Measurements from ENCODE around the gene PIH1D1. TPM values are rescaled to one million over a fixed set of nuclear protein-coding genes. Genes with fewer than 3 reads are reported as not detected.

PIH1D1 gene
- total RNA-seq, 1 donor from 2014 or later, result 78.8 TPM

DNA sequence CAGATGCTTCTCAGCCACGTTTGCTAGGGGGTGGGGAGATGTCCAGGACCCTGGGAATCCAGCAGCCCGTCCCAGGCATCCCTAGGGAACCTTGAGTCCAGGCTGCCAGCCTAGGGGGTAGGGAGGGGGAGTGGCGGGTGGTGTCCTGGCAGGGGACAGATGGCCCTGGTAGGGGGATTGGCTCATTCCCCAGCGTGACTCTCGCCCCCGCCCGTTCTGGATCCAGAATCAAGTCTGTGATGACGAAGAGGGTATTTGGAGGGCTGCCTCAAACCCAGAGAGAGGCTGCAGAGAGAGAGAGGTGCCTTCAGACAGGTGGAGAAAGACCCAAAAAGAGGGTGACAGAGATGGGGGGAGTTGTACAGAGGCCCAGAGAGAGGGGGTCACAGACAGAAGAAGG is 14.4 kb downstream of the PIH1D1 start:
- no peaks in the 10 kb centered on the region for H3K9me3 Mint-ChIP-seq (ENCODE audit: unreplicated experiment)
- TF ChIP-seq CTCF (IDR thresholded peaks at IDR 0.05; ENCODE audit: unreplicated experiment), result no peak
- DNase-seq (ENCODE audit: low spot score), result no peak
- no peak overlapping the region for H3K4me3 Mint-ChIP-seq (ENCODE audit: unreplicated experiment)
- H3K4me1 Mint-ChIP-seq (ENCODE audit: unreplicated experiment), result peaks cover 9% of the 10 kb centered on the region
- peaks cover 61% of the 10 kb centered on the region for H3K27me3 Mint-ChIP-seq (ENCODE audit: unreplicated experiment)
- H3K36me3 Mint-ChIP-seq (ENCODE audit: low read depth, unreplicated experiment), result peaks cover 15% of the 10 kb centered on the region
- H3K27ac Mint-ChIP-seq (ENCODE audit: unreplicated experiment), result no peak overlapping the region

DNA sequence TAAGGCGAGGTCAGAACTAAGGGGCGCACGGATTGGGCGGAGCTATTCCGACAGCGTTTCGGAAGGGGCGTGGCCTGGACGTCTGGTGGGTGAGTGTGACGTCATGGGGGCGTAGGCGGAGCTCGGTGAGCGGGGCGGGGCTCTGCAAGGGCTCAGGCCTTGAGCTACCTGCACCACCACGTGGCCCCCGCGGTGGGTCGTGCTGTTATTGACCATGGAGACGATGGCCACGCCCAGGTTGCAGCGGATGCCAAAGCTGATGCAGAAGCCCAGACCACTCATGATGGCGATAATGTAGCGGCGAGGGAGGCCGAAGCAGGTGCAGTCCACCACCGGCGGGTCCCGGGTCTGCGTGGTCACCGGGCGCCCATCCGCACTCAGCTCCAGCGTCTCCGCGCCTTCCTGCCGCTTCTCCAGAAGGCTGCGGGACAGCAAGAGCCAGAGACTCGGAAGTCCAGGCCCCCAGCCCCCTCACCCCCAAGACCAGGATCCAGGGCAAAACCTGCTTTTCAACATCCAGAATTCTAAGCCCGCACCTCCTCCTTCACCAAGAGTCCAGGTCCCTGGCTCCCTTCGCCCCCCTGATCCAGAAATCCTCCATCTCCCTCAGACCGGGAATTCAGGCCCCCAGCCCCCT is 15.1 kb downstream of the PIH1D1 start:
- peaks cover 3% of the 10 kb centered on the region for H3K4me1 Mint-ChIP-seq (ENCODE audit: unreplicated experiment)

GRCh38 chr19:49435670-49436069 is 15.9 kb downstream of the PIH1D1 start:
- no peak overlapping the region for H3K4me3 Mint-ChIP-seq (ENCODE audit: unreplicated experiment)
- H3K27ac Mint-ChIP-seq (ENCODE audit: unreplicated experiment), result peak overlapping the region; percentile 74
- no peaks in the 10 kb centered on the region for H3K9me3 Mint-ChIP-seq (ENCODE audit: unreplicated experiment)
- DNase-seq (ENCODE audit: low spot score), result no peak
- peaks cover under 1% of the 10 kb centered on the region for H3K4me1 Mint-ChIP-seq (ENCODE audit: unreplicated experiment)
- no peak for TF ChIP-seq CTCF (IDR thresholded peaks at IDR 0.05; ENCODE audit: unreplicated experiment)
- peaks cover 56% of the 10 kb centered on the region for H3K27me3 Mint-ChIP-seq (ENCODE audit: unreplicated experiment)
- peaks cover 8% of the 10 kb centered on the region for H3K36me3 Mint-ChIP-seq (ENCODE audit: low read depth, unreplicated experiment)

More for the DNA sequence above, 15.1 kb downstream of the PIH1D1 start:
- H3K27me3 Mint-ChIP-seq (ENCODE audit: unreplicated experiment), result peaks cover 58% of the 10 kb centered on the region
- DNase-seq (ENCODE audit: low spot score), result peak; percentile 40
- no peak for TF ChIP-seq CTCF (IDR thresholded peaks at IDR 0.05; ENCODE audit: unreplicated experiment)
- peaks cover 8% of the 10 kb centered on the region for H3K36me3 Mint-ChIP-seq (ENCODE audit: low read depth, unreplicated experiment)
- no peaks in the 10 kb centered on the region for H3K9me3 Mint-ChIP-seq (ENCODE audit: unreplicated experiment)
- no peak overlapping the region for H3K4me3 Mint-ChIP-seq (ENCODE audit: unreplicated experiment)
- H3K27ac Mint-ChIP-seq (ENCODE audit: unreplicated experiment), result no peak overlapping the region

- H3K9me3 Mint-ChIP-seq (ENCODE audit: unreplicated experiment), result no peaks in the 10 kb centered on the region
- DNase-seq (ENCODE audit: low spot score), result no peak
- no peak overlapping the region for H3K4me3 Mint-ChIP-seq (ENCODE audit: unreplicated experiment)
- peaks cover 10% of the 10 kb centered on the region for H3K36me3 Mint-ChIP-seq (ENCODE audit: low read depth, unreplicated experiment)
- peaks cover 53% of the 10 kb centered on the region for H3K27me3 Mint-ChIP-seq (ENCODE audit: unreplicated experiment)
- no peaks in the 10 kb centered on the region for H3K4me1 Mint-ChIP-seq (ENCODE audit: unreplicated experiment)
- H3K27ac Mint-ChIP-seq (ENCODE audit: unreplicated experiment), result peak overlapping the region; percentile 74
- no peak for TF ChIP-seq CTCF (IDR thresholded peaks at IDR 0.05; ENCODE audit: unreplicated experiment)
Measured at GRCh38 chr19:49434907-49435583, 16.6 kb downstream of the PIH1D1 start.

DNA sequence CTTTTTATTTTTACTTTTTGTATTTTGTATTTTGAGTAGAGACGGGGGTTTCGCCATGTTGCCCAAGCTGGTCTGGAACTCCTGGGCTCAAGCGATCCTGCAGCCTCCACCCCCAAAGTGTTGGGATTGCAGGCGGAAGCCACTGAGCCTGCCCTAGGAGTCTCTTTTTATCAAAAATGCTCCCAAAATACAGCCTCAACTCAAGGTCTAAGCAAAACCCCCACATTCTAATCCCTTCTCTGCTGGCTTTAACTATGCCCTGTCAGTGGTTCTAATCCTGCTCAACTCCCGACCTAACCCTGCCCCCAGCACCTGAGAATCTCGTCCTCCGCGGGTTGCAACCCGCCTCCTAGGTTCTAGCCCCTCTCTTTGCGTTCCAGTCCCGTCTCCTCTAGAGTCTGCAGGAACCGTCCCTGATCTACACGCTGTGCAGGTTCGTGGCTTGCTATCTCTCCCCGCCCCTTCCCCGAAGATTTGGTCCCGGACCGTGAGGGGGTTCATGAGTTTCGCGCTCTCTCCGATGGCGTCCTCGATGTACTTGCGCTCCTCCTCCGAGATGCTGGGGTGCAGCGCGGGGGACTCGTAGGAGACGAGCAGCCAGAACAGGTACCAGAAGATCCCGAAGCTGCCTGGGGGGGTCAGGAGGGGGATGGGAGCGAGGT is 18.2 kb downstream of the PIH1D1 start:
- H3K27me3 Mint-ChIP-seq (ENCODE audit: unreplicated experiment), result peaks cover 47% of the 10 kb centered on the region
- H3K4me3 Mint-ChIP-seq (ENCODE audit: unreplicated experiment), result no peak overlapping the region
- no peaks in the 10 kb centered on the region for H3K9me3 Mint-ChIP-seq (ENCODE audit: unreplicated experiment)
- no peak overlapping the region for H3K27ac Mint-ChIP-seq (ENCODE audit: unreplicated experiment)
- TF ChIP-seq CTCF (IDR thresholded peaks at IDR 0.05; ENCODE audit: unreplicated experiment), result no peak
- peaks cover 15% of the 10 kb centered on the region for H3K36me3 Mint-ChIP-seq (ENCODE audit: low read depth, unreplicated experiment)
- H3K4me1 Mint-ChIP-seq (ENCODE audit: unreplicated experiment), result no peaks in the 10 kb centered on the region
- no peak for DNase-seq (ENCODE audit: low spot score)
